ENCODE data around the gene RFC2.

Gene RFC2

DNA sequence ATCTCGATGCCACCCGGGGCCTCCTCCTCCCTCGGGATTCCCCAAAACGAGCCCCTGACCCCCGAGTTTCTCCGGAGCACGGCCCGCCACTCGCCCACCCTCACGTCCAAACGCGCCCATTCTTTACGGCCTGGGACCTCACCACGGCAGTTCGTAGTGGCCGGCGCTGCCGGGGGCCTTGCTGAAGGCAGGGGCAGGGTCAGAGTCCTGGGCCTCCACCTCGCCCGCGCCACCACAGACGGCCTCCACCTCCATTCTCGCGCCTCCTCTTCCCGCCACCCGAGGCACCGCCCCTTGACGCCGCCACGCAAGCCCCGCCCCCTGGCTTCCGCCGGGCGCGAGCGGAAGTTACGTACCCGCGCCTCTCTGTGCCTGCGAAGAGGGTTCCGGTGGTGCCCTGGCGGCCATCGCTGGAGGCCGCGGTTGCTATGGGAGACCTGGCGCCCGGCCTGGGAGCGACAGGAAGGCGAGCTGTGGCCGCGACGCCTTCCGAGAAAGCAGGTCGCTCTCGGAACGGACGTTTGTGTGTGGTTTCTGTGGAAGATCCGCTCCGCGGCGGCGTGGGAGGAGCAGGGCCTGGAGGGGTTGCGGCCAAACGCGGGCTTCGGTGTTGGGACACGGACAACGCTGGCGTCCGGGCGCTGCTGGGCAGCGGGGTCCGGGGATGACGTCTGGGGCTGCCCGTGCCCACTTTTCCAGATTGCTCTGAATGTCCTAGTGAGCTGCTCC, at the start of gene RFC2:
TSS of gene RFC2 (minus strand) at position 271 of the 729 bp plus-strand sequence. CDS start at position 255, 16 bp downstream.
- TF ChIP-seq, protein P1, sequence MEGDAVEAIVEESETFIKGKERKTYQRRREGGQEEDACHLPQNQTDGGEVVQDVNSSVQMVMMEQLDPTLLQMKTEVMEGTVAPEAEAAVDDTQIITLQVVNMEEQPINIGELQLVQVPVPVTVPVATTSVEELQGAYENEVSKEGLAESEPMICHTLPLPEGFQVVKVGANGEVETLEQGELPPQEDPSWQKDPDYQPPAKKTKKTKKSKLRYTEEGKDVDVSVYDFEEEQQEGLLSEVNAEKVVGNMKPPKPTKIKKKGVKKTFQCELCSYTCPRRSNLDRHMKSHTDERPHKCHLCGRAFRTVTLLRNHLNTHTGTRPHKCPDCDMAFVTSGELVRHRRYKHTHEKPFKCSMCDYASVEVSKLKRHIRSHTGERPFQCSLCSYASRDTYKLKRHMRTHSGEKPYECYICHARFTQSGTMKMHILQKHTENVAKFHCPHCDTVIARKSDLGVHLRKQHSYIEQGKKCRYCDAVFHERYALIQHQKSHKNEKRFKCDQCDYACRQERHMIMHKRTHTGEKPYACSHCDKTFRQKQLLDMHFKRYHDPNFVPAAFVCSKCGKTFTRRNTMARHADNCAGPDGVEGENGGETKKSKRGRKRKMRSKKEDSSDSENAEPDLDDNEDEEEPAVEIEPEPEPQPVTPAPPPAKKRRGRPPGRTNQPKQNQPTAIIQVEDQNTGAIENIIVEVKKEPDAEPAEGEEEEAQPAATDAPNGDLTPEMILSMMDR (conservative IDR thresholded peaks at IDR 0.05; ENCODE audit: control insufficient read depth, insufficient read depth, low read depth, low read length), result no peak
- H3K4me3 ChIP-seq (ENCODE audit: control insufficient read depth, low read depth, low read length), result peak within 1 kb of the TSS; percentile 92
- DNase-seq (ENCODE audit: low read depth), result peak; percentile 93

DNA sequence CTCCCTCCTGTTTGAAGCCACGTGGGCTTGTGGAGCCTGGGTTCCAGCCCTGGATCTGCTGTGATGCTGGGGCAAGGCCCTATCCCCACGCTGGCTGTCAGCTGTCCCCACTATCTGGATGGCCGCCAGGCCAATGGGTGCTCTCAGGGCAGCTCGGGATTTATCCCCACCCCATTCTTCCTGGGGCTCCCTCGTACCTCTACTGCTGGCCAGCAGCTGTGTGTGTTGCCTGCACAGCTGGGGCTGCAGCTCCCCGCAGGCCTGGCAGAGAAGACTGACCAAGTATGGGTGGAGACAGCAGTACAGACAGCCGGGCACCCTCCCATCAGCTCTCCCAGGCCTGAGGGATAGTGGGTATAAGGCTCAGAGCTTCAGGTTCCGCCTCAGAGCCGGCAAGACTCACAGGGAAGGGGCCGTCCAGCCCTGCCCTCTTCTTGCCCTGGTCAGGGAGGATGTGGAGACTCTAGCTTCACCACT, 48.6 kb upstream of the RFC2 start:
- no peak overlapping the region for H3K4me3 ChIP-seq (ENCODE audit: control insufficient read depth, low read depth, low read length)
- TF ChIP-seq, protein P1 (conservative IDR thresholded peaks at IDR 0.05; ENCODE audit: control insufficient read depth, insufficient read depth, low read depth, low read length), result no peak
- no peak for DNase-seq (ENCODE audit: low read depth)

DNA sequence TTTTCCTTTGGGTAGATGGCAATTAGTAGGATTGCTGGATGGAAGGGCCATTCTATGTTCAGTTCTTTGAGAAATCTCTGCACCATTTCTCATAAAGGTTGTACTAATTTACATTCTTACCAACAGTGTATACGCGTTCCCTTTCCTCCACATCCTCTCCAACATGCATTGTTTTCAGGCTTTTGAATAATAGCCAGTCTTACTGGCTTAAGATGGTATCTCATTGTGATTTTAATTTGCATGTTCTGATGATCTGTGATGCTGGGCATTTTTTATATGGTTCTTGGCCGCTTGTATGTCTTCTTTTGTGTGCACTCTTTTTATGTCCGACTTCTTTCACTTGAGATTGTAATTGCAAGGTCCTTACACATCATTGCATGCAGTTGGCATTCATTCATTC, 46.7 kb upstream of the RFC2 start:
- H3K4me3 ChIP-seq (ENCODE audit: control insufficient read depth, low read depth, low read length), result no peak overlapping the region
- TF ChIP-seq, protein P1 (conservative IDR thresholded peaks at IDR 0.05; ENCODE audit: control insufficient read depth, insufficient read depth, low read depth, low read length), result no peak
- no peak for DNase-seq (ENCODE audit: low read depth)

DNA sequence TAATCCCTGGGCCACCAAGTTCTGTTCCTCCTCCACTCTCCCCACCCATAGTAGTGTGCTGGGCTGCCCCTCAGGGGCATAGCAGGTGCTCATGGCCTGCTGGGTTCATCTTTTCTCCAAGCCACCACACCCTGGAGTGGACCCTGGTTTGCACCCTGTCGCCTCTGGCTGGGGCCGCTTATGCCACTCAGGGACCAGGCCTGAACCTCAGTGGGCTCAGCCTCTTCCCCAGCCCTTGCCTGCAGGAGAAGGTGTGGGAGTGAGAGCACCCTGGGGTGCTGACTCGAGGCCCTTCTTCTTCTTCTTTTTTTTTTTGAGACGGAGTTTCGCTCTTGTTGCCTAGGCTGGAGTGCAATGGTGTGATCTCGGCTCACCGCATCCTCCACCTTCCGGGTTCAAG, 45.2 kb upstream of the RFC2 start:
- no peak overlapping the region for H3K4me3 ChIP-seq (ENCODE audit: control insufficient read depth, low read depth, low read length)
- DNase-seq (ENCODE audit: low read depth), result no peak
- TF ChIP-seq, protein P1 (conservative IDR thresholded peaks at IDR 0.05; ENCODE audit: control insufficient read depth, insufficient read depth, low read depth, low read length), result no peak

DNA sequence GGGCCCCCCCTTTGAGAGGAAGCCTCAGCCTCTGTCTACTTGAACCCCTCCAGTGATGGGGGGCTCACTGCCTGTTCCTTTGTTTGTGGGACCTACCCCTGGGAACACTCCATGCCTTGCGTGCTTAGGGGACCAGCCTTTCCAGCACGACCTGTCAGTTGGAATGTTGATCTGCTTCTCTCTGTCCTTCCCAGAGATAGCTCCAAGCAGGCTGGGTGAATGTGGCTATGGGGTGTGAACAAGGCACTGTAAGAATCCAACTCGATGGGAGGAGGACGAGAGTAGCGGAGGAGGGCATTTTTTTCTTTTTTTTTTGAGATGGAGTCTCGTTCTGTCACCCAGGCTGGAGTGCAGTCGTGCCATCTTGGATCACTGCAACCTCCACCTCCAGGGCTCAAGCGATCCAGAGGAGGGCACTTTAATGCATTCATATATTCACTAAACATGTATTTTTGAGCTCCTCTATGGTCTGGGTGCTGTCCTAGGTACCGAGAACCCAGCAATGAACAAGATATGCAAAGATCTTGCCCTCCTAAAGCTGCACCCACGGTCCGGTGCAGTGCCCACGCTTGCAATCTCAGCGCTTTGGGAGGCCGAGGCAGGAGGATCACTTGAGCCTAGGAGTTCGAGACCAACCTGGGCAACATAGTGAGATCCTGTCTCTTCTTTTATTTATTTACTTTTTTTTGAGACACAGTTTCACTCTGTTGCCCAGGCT, 43.5 kb upstream of the RFC2 start:
- H3K4me3 ChIP-seq (ENCODE audit: control insufficient read depth, low read depth, low read length), result no peak overlapping the region
- TF ChIP-seq, protein P1 (conservative IDR thresholded peaks at IDR 0.05; ENCODE audit: control insufficient read depth, insufficient read depth, low read depth, low read length), result no peak
- DNase-seq (ENCODE audit: low read depth), result no peak

DNA sequence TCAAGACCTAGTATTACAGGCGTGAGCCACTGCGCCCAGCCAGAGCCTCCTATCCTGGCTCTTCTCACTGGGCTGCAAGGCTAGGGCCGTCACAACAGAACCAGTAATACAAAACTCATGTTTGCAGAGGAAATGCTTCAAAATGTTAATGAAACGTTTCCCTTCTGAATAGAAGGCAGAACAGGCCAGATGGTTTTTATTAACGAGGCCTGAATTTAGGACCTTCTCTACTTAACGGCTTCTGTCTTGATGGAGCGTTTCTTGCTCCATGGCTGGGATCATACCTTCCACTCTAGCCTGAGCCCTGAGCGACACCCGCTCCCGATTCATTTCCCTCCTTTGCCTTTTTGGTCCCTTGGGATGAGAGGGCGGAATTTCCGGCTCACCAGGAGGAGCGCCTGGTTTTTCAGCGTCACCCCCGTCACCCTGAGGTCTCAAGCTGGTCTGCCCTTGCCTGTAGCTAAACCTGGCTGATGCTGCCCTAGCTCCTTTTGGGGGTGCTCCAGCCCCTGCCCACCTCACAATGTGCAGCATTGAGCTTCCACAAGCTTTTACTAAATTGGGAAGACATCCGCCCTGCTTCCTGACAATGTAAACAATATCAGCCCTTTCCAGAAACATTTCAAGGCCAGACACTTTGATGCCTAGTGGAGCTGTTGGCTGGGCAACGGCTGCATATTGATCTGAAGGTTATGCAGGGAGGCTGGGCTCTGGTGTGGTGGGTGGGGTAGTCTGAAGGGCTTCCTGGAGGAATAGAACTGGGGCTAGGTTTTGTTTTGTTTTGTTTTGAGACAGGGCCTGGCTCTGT, 40.2 kb upstream of the RFC2 start:
- peak; percentile 85 for DNase-seq (ENCODE audit: low read depth)
- H3K4me3 ChIP-seq (ENCODE audit: control insufficient read depth, low read depth, low read length), result no peak overlapping the region
- TF ChIP-seq, protein P1 (conservative IDR thresholded peaks at IDR 0.05; ENCODE audit: control insufficient read depth, insufficient read depth, low read depth, low read length), result no peak

Data from fibroblast of mammary gland (primary cell).